ENCODE results near the gene MCM10.
"Not testable (repeated sequence)": the region's sequence is repeated elsewhere in the genome, so short reads cannot be mapped to it uniquely, and the experiment has no call there.

The MCM10 gene

GRCh38 chr10:13222566-13222965, 61.2 kb downstream of the MCM10 start:
- no peak for DNase-seq

GRCh38 chr10:13223241-13223640, 61.9 kb downstream of the MCM10 start:
- no peak for DNase-seq

- no peak for DNase-seq
These were observed 63.0 kb downstream of the MCM10 start for GRCh38 chr10:13224210-13224995.

GRCh38 chr10:13225601-13226000, 64.2 kb downstream of the MCM10 start:
- DNase-seq, result no peak

GRCh38 chr10:13227031-13227430, 65.7 kb downstream of the MCM10 start:
- no peak for DNase-seq

GRCh38 chr10:13231190-13231589, 69.8 kb downstream of the MCM10 start:
- DNase-seq, result no peak

- no peak for DNase-seq
These were observed 70.5 kb downstream of the MCM10 start for GRCh38 chr10:13231808-13232207.

GRCh38 chr10:13233358-13233757, 72.0 kb downstream of the MCM10 start:
- no peak for DNase-seq

- no peak for DNase-seq
These were observed 72.8 kb downstream of the MCM10 start, which contains the start of gene UCMA for GRCh38 chr10:13234172-13234571. TSS of gene UCMA (minus strand) at chr10:13234374. CDS start at chr10:13234258, 116 bp downstream.

GRCh38 chr10:13234736-13235135, 73.4 kb downstream of the MCM10 start:
- DNase-seq, result not testable (repeated sequence)

GRCh38 chr10:13236638-13237037, 75.3 kb downstream of the MCM10 start:
- no peak for DNase-seq

- DNase-seq, result no peak
These were observed 77.1 kb downstream of the MCM10 start for GRCh38 chr10:13238271-13239077.

GRCh38 chr10:13239923-13240322, 78.6 kb downstream of the MCM10 start:
- no peak for DNase-seq

- DNase-seq, result no peak
These were observed 80.3 kb downstream of the MCM10 start for GRCh38 chr10:13241613-13242012.

GRCh38 chr10:13242260-13242659, 80.9 kb downstream of the MCM10 start:
- not testable (repeated sequence) for DNase-seq

GRCh38 chr10:13247246-13247645, 85.9 kb downstream of the MCM10 start:
- no peak for DNase-seq

- no peak for DNase-seq
These were observed 86.4 kb downstream of the MCM10 start for GRCh38 chr10:13247784-13248183.

- DNase-seq, result no peak
These were observed 92.4 kb downstream of the MCM10 start for GRCh38 chr10:13253726-13254125.

GRCh38 chr10:13256627-13257026, 95.3 kb downstream of the MCM10 start:
- no peak for DNase-seq

GRCh38 chr10:13257621-13258140, 96.3 kb downstream of the MCM10 start:
- DNase-seq, result no peak

Measured in stimulated activated CD4-positive, alpha-beta T cell treated with anti-CD3 and anti-CD28 coated beads, Interleukin-1b, Interleukin-23, amount 100 ng/mL, for 48 hours (primary cell).